Measurements from ENCODE around the gene AGRN.

The AGRN gene

GRCh38 chr1:1085171-1085841 lies 65.4 kb downstream of the AGRN start:
- no peak overlapping the region for H3K27ac ChIP-seq (ENCODE audit: low read depth, low read length)
- no peaks in the 10 kb centered on the region for H3K79me2 ChIP-seq (ENCODE audit: control insufficient read depth, insufficient read depth, low read length, unreplicated experiment)
- H3K4me3 ChIP-seq (ENCODE audit: low read depth, low read length), result no peak overlapping the region
- H3K27me3 ChIP-seq (ENCODE audit: insufficient read depth, low read length), result no peaks in the 10 kb centered on the region
- H3K4me1 ChIP-seq (ENCODE audit: control insufficient read depth, insufficient read depth, low read length, unreplicated experiment), result no peaks in the 10 kb centered on the region
- no peak overlapping the region for H2AFZ ChIP-seq (ENCODE audit: low read length, unreplicated experiment)
- no peaks in the 10 kb centered on the region for H3K36me3 ChIP-seq (ENCODE audit: insufficient read depth, low read length)

DNA sequence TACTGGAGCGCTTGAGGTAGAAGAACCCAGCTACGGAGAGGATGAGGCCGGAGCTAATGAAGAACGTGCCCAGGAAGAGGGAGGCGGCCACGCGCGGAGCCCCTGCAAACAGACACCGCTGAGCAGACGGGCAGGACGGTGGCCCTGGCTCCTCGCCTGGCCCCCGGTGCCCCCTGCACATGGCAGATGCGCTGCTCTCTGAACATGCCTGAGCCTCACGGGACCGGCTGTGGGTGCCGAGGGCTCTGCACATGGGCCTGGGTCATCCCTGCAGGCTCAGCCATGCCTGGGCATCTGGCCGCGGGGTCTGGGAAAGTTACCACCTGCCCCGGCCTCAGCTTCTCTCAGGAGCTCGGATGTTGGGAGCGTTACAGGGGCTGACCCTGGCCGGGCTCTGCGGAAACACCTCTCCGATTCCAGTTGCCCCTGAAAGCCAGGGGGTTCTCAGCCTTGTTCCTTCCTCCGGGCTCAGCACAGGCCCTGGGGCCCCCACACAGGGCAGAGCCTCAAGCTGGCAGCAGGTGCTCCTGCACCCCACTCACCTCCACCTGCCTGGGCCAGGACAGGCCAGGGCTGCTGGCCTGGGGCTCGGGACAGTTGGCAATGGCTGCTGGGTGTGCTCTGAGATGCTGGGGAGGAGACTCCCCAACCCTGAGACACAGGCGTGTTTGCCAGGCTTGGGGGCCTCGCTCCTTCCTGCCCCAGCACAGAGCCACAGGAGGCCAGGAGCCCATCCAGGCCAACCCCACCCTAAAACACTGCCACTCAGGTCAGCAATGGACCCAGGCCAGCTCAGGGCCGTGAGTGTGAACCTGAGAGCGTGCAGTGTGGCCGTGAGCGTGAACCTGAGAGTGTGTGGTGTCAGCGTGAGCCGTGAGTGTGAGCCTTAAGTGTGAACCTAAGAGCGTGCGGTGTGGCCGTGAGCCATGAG lies 66.3 kb downstream of the AGRN start:
- H3K27me3 ChIP-seq (ENCODE audit: insufficient read depth, low read length), result no peaks in the 10 kb centered on the region
- H3K36me3 ChIP-seq (ENCODE audit: insufficient read depth, low read length), result no peaks in the 10 kb centered on the region
- no peak overlapping the region for H2AFZ ChIP-seq (ENCODE audit: low read length, unreplicated experiment)
- no peaks in the 10 kb centered on the region for H3K4me1 ChIP-seq (ENCODE audit: control insufficient read depth, insufficient read depth, low read length, unreplicated experiment)
- H3K4me3 ChIP-seq (ENCODE audit: low read depth, low read length), result no peak overlapping the region
- no peaks in the 10 kb centered on the region for H3K79me2 ChIP-seq (ENCODE audit: control insufficient read depth, insufficient read depth, low read length, unreplicated experiment)
- no peak overlapping the region for H3K27ac ChIP-seq (ENCODE audit: low read depth, low read length)

DNA sequence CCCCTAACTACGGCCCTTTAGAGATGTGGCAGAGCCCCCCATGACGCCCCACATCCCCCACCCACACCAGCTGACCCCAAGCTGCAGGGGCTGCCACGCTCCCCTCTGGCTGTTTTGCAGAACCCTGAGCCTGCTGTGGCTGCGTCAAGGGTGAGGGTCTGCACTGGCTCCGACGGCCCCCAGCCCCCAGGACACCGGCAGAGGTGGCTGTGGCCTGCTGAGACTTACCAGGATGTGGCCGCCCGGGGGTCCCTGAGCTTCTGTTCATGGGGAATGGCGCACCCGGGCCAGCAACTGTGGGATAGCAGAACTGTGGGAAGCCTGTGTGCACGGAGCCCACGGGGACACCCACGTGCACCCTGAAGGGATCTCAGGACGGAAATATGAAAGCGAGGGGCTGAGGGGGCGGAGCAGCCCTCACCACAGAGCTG lies 67.0 kb downstream of the AGRN start:
- no peak overlapping the region for H3K27ac ChIP-seq (ENCODE audit: low read depth, low read length)
- no peak overlapping the region for H3K4me3 ChIP-seq (ENCODE audit: low read depth, low read length)
- H2AFZ ChIP-seq (ENCODE audit: low read length, unreplicated experiment), result no peak overlapping the region
- H3K27me3 ChIP-seq (ENCODE audit: insufficient read depth, low read length), result no peaks in the 10 kb centered on the region
- no peaks in the 10 kb centered on the region for H3K36me3 ChIP-seq (ENCODE audit: insufficient read depth, low read length)
- no peaks in the 10 kb centered on the region for H3K4me1 ChIP-seq (ENCODE audit: control insufficient read depth, insufficient read depth, low read length, unreplicated experiment)
- H3K79me2 ChIP-seq (ENCODE audit: control insufficient read depth, insufficient read depth, low read length, unreplicated experiment), result no peaks in the 10 kb centered on the region

- Histone ChIP-seq H3K36me3 (ENCODE audit: insufficient read depth, low read length) (no peaks in the 10 kb centered on the region), H3K79me2 (ENCODE audit: control insufficient read depth, insufficient read depth, low read length, unreplicated experiment) (no peaks in the 10 kb centered on the region), H3K27me3 (ENCODE audit: insufficient read depth, low read length) (no peaks in the 10 kb centered on the region), H2AFZ (ENCODE audit: low read length, unreplicated experiment) (no peak overlapping the region), H3K4me3 (ENCODE audit: low read depth, low read length) (no peak overlapping the region), H3K27ac (ENCODE audit: low read depth, low read length) (no peak overlapping the region), H3K4me1 (ENCODE audit: control insufficient read depth, insufficient read depth, low read length, unreplicated experiment) (no peaks in the 10 kb centered on the region)
Measured at GRCh38 chr1:1087351-1088028, 67.6 kb downstream of the AGRN start.

- Histone ChIP-seq H3K27ac (ENCODE audit: low read depth, low read length) (no peak overlapping the region), H3K4me3 (ENCODE audit: low read depth, low read length) (no peak overlapping the region), H3K4me1 (ENCODE audit: control insufficient read depth, insufficient read depth, low read length, unreplicated experiment) (no peaks in the 10 kb centered on the region), H2AFZ (ENCODE audit: low read length, unreplicated experiment) (no peak overlapping the region), H3K27me3 (ENCODE audit: insufficient read depth, low read length) (no peaks in the 10 kb centered on the region), H3K36me3 (ENCODE audit: insufficient read depth, low read length) (no peaks in the 10 kb centered on the region), H3K79me2 (ENCODE audit: control insufficient read depth, insufficient read depth, low read length, unreplicated experiment) (no peaks in the 10 kb centered on the region)
Measured at GRCh38 chr1:1088029-1088800, 68.3 kb downstream of the AGRN start.

DNA sequence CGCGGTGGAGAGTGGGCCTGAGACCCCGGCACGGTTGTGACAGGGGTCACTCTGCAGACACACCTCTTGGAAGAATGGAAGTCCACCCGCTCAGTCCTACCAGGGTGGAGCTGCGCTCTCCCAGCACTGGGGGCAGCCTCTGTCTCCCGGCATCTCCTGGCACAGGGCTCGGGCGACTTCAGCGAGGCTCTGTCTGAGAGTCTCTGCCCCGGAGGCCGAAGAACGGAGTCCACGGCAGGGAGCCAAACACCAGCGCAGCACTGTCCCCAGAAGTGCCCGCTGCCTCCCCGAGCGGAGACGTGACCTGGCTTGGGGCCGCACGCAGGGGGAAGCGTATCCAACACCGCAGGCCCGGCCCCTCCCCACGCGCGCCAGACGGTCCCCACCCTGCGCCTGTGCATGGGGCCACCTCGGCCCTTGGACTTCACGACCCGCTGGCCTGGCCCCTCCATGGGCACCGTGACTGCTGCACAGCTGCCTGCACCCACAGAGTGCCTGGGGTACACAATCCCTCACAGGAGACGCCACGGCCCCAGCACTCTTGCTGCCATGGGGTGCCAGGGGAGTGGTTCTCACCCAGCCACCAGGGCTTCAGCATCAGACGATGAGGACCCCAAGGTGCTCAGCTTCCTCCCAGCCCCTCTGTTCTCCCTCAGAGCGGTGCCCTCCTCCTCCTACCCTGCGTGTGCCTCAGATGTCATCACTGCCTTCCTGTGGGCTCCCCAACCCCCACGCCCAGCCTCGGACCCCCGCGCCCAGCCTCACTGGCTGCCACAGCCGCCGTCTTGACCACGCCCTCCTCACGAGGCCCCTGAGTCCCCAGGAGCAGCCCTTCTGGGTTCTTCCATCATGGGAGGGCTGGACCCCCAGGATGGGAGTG lies 69.1 kb downstream of the AGRN start:
- Histone ChIP-seq H3K4me1 (ENCODE audit: control insufficient read depth, insufficient read depth, low read length, unreplicated experiment) (no peaks in the 10 kb centered on the region), H3K27ac (ENCODE audit: low read depth, low read length) (no peak overlapping the region), H3K4me3 (ENCODE audit: low read depth, low read length) (no peak overlapping the region), H2AFZ (ENCODE audit: low read length, unreplicated experiment) (no peak overlapping the region), H3K27me3 (ENCODE audit: insufficient read depth, low read length) (no peaks in the 10 kb centered on the region), H3K79me2 (ENCODE audit: control insufficient read depth, insufficient read depth, low read length, unreplicated experiment) (no peaks in the 10 kb centered on the region), H3K36me3 (ENCODE audit: insufficient read depth, low read length) (no peaks in the 10 kb centered on the region)

DNA sequence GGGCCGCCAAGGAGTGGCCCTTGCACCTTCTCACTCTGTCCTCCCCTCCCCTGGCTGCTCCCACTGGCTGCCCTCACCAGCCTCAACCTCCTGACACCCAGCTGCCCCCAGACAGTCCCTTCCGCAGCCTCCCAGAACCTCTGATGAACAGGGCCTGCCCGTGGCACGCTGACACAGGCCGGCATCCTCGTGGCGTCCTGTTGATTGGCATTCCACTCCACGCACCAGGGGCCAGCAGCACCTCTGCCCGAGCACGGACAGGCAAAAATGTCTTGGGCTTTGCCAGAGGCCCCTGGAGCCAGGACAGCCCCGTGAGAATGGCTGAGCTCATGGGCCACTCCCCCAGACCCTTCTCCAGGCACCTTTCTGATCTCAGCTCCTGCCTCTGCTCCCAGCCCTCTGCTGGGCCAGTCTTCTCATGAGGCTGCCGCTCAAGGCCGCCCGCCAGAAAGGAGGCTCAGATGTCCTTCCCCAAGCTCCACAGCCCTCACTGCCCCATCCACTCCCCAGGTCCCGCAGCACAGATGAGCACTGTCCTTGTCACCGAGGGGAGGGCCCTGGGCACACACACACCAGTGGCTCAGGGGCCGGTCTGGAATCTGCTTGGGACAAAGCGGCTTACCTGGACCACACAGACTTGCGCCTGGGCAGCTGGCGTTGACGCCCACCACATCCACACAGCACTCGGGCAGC lies 70.0 kb downstream of the AGRN start:
- no peak overlapping the region for H3K27ac ChIP-seq (ENCODE audit: low read depth, low read length)
- H3K79me2 ChIP-seq (ENCODE audit: control insufficient read depth, insufficient read depth, low read length, unreplicated experiment), result no peaks in the 10 kb centered on the region
- no peak overlapping the region for H3K4me3 ChIP-seq (ENCODE audit: low read depth, low read length)
- no peaks in the 10 kb centered on the region for H3K36me3 ChIP-seq (ENCODE audit: insufficient read depth, low read length)
- H3K4me1 ChIP-seq (ENCODE audit: control insufficient read depth, insufficient read depth, low read length, unreplicated experiment), result no peaks in the 10 kb centered on the region
- H3K27me3 ChIP-seq (ENCODE audit: insufficient read depth, low read length), result no peaks in the 10 kb centered on the region
- no peak overlapping the region for H2AFZ ChIP-seq (ENCODE audit: low read length, unreplicated experiment)

DNA sequence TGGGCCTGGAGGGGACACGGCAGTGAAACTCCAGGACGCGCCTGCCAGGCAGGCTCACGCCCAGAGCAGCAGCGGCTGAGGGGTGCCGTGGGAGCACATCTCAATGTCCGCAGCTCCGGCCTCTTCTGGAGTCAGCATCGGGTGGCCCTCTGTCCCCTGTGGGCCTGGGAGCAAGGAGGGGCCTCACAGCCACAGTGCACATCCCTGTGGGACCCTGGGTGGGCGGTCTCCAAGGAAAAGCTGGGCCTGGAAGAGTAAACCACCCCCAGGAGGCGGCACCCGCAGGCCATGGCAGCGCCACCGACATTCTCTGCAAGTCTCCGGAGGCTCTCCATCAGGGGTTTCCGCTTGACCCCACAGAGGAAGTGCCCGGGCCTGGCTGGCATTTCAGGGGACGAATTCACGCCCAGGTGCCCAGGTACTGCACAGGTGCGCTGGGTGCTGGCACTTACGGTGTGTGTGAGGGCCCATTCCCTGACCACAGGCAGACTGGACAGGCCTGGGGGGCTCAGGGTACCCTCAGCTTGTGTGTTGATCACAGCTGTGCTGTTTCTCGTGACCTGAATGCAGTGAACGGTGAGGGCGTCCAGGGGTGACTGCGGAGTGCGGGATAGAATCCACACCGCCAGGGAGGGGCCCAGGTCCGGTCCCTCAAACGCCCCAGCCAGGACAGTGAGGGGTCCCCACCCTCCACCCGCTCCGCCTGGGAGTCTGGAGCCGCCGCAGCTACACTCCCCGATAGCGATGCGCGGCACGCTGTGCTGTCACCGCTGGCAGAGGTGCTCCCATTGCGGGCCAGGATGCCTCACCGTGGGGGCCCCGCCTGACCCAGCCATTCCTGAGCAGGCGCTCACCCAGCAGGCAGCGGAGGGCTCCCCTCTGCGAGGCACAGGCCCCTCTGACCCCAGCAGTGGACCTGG lies 70.8 kb downstream of the AGRN start:
- Histone ChIP-seq H2AFZ (ENCODE audit: low read length, unreplicated experiment) (no peak overlapping the region), H3K4me3 (ENCODE audit: low read depth, low read length) (no peak overlapping the region), H3K27ac (ENCODE audit: low read depth, low read length) (no peak overlapping the region)

More for the DNA sequence above, 70.8 kb downstream of the AGRN start:
- Histone ChIP-seq H3K27me3 (ENCODE audit: insufficient read depth, low read length) (no peaks in the 10 kb centered on the region), H3K79me2 (ENCODE audit: control insufficient read depth, insufficient read depth, low read length, unreplicated experiment) (no peaks in the 10 kb centered on the region), H3K4me1 (ENCODE audit: control insufficient read depth, insufficient read depth, low read length, unreplicated experiment) (no peaks in the 10 kb centered on the region), H3K36me3 (ENCODE audit: insufficient read depth, low read length) (no peaks in the 10 kb centered on the region)

All from ACC112 (cell line).